NCI-H146 (cell line): ENCODE measurements around the gene DUOX1.
A peak's percentile ranks its signal among the peaks of the same experiment; 100 is the strongest.
"Not testable (repeated sequence)": the region's sequence is repeated elsewhere in the genome, so short reads cannot be mapped to it uniquely, and the experiment has no call there.

Experiments
- DNase-seq: peaks from one replicate; lab custom pipeline; 2025; lab: John Stamatoyannopoulos, UW

The DUOX1 gene

GRCh38 chr15:45129651-45130129 lies at the start of gene DUOX1, which contains the start of gene DUOXA1:
Gene DUOX1 (plus strand): TSS chr15:45129994. CDS start chr15:45131967, 1,973 bp downstream.
Gene DUOXA1 (minus strand): TSS chr15:45129879. CDS start chr15:45123014, 6,865 bp downstream.
- DNase-seq: no peak

GRCh38 chr15:45080593-45080992 lies 49.2 kb upstream of the DUOX1 start:
- DNase-seq: not testable (repeated sequence)

GRCh38 chr15:45082412-45082811 lies 47.4 kb upstream of the DUOX1 start:
- not testable (repeated sequence) for DNase-seq

GRCh38 chr15:45083223-45083622 lies 46.6 kb upstream of the DUOX1 start:
- DNase-seq: peak; percentile 47

- peak; percentile 26 for DNase-seq
These were observed 45.6 kb upstream of the DUOX1 start for GRCh38 chr15:45084163-45084562.

GRCh38 chr15:45087513-45087912 lies 42.3 kb upstream of the DUOX1 start:
- DNase-seq: no peak

GRCh38 chr15:45088801-45089711 lies 40.7 kb upstream of the DUOX1 start:
- no peak for DNase-seq

GRCh38 chr15:45089712-45090373 lies 40.0 kb upstream of the DUOX1 start:
- DNase-seq: no peak

- DNase-seq: no peak
These were observed 38.6 kb upstream of the DUOX1 start for GRCh38 chr15:45091161-45091560.

GRCh38 chr15:45091576-45091975 lies 38.2 kb upstream of the DUOX1 start:
- no peak for DNase-seq

- no peak for DNase-seq
These were observed 36.8 kb upstream of the DUOX1 start for GRCh38 chr15:45093013-45093412.

- no peak for DNase-seq
These were observed 36.0 kb upstream of the DUOX1 start for GRCh38 chr15:45093622-45094357.

- no peak for DNase-seq
These were observed 35.5 kb upstream of the DUOX1 start for GRCh38 chr15:45094358-45094730.

- no peak for DNase-seq
These were observed 34.1 kb upstream of the DUOX1 start for GRCh38 chr15:45095661-45096060.

GRCh38 chr15:45097466-45097865 lies 32.3 kb upstream of the DUOX1 start:
- no peak for DNase-seq

- DNase-seq: no peak
These were observed 30.1 kb upstream of the DUOX1 start for GRCh38 chr15:45099549-45100165.

GRCh38 chr15:45100884-45101625 lies 28.7 kb upstream of the DUOX1 start:
- DNase-seq: peak; percentile 66

- DNase-seq: no peak
These were observed 28.0 kb upstream of the DUOX1 start for GRCh38 chr15:45101749-45102148.

GRCh38 chr15:45102226-45102625 lies 27.6 kb upstream of the DUOX1 start:
- DNase-seq: no peak

GRCh38 chr15:45104170-45104569 lies 25.6 kb upstream of the DUOX1 start:
- not testable (repeated sequence) for DNase-seq

- no peak for DNase-seq
These were observed 24.2 kb upstream of the DUOX1 start for GRCh38 chr15:45105586-45105985.
